ENCODE results near the gene NRDC.

Gene NRDC

GRCh38 chr1:51789342-51789741 lies 89.2 kb downstream of the NRDC start:
- no peak overlapping the region for H3K4me3 ChIP-seq (ENCODE audit: low read depth, low read length)
- peaks cover 19 to 100% of the 10 kb centered on the region in 2 experiments; a peak in 2 of 3 replicates for H3K36me3 ChIP-seq (ENCODE audit: control insufficient read depth in 2 of 2, insufficient read depth in 1 of 2, low read length in 2 of 2)
- H3K4me1 ChIP-seq (ENCODE audit: control insufficient read depth, insufficient read depth, low read length): no peaks in the 10 kb centered on the region
- no peaks in the 10 kb centered on the region for H3K9me3 ChIP-seq (ENCODE audit: control insufficient read depth, insufficient read depth, low read depth, low read length)
- CTCF ChIA-PET: interaction anchor here (0.5 to 2.0 kb wide), 2 partner anchors 20 to 22 kb away, joined by 3 to 4 read pairs; no protein-coding TSS in a partner anchor
- POLR2A ChIA-PET: no interaction called here
- no peak overlapping the region for H3K27ac ChIP-seq (ENCODE audit: extremely low read depth, low read depth, low read length)
- TF ChIP-seq ZSCAN18 (tag by site-specific recombination; IDR thresholded peaks at IDR 0.05): no peak
- TF ChIP-seq OSR2 (tag by site-specific recombination; IDR thresholded peaks at IDR 0.05): no peak
- TF ChIP-seq PBX3 (CRISPR knock-in tag; IDR thresholded peaks at IDR 0.05): no peak
- no peak for TF ChIP-seq HIC1 (tag by site-specific recombination; IDR thresholded peaks at IDR 0.05)
- no peak for TF ChIP-seq ZNF560 (tag by site-specific recombination; IDR thresholded peaks at IDR 0.05; ENCODE audit: borderline replicate concordance)
- no peak for TF ChIP-seq ZNF10 (tag by site-specific recombination; IDR thresholded peaks at IDR 0.05)
- TF ChIP-seq ZNF768 (tag by site-specific recombination; IDR thresholded peaks at IDR 0.05): no peak
- no peak for TF ChIP-seq ZNF416 (tag by site-specific recombination; IDR thresholded peaks at IDR 0.05)
- TF ChIP-seq TCF7L2 (IDR thresholded peaks at IDR 0.05; ENCODE audit: borderline replicate concordance, low read depth, low read length): no peak
- no peak for TF ChIP-seq HOXA7 (CRISPR knock-in tag; IDR thresholded peaks at IDR 0.05; ENCODE audit: borderline replicate concordance)
- no peak for TF ChIP-seq ELK4 (IDR thresholded peaks at IDR 0.05; ENCODE audit: borderline replicate concordance, low read depth, low read length)

- H3K36me3 ChIP-seq (ENCODE audit: control insufficient read depth in 2 of 2, insufficient read depth in 1 of 2, low read length in 2 of 2): peaks cover 23 to 100% of the 10 kb centered on the region in 2 experiments; a peak in 2 of 3 replicates
- no peaks in the 10 kb centered on the region for H3K4me1 ChIP-seq (ENCODE audit: control insufficient read depth, insufficient read depth, low read length)
- no peak overlapping the region for H3K27ac ChIP-seq (ENCODE audit: extremely low read depth, low read depth, low read length)
- ChIA-PET CTCF (interaction anchor here (0.5 to 2.0 kb wide), 2 partner anchors 20 to 22 kb away, joined by 3 to 4 read pairs; no protein-coding TSS in a partner anchor), POLR2A (no interaction called here)
- no peak overlapping the region for H3K4me3 ChIP-seq (ENCODE audit: low read depth, low read length)
- no peaks in the 10 kb centered on the region for H3K9me3 ChIP-seq (ENCODE audit: control insufficient read depth, insufficient read depth, low read depth, low read length)
- TF ChIP-seq ZNF362 (tag by site-specific recombination; IDR thresholded peaks at IDR 0.05) (no peak), ZNF26 (tag by site-specific recombination; IDR thresholded peaks at IDR 0.05) (no peak), RBAK (tag by site-specific recombination; IDR thresholded peaks at IDR 0.05) (no peak), ZNF518A (tag by site-specific recombination; conservative IDR thresholded peaks at IDR 0.05; ENCODE audit: low read depth) (no peak), MZF1 (tag by site-specific recombination; IDR thresholded peaks at IDR 0.05; ENCODE audit: borderline replicate concordance) (no peak), KLF10 (tag by site-specific recombination; IDR thresholded peaks at IDR 0.05) (no peak), ZNF274 (IDR thresholded peaks at IDR 0.05; ENCODE audit: low read length) (no peak), ZNF274 (tag by site-specific recombination; IDR thresholded peaks at IDR 0.05; ENCODE audit: borderline replicate concordance) (no peak)
These were observed 89.6 kb downstream of the NRDC start for GRCh38 chr1:51788938-51789337.
